ENCODE results near the gene DUSP7. TPM values are rescaled to one million over a fixed set of nuclear protein-coding genes. Genes with fewer than 3 reads are reported as not detected.

Gene DUSP7
- total RNA-seq, 1 experiment from 2014 or later = 9.9 TPM

- POLR2A ChIA-PET = no interaction called here
- CTCF ChIA-PET = no interaction called here
- H3K9me3 ChIP-seq = no peaks in the 10 kb centered on the region
- H3K36me3 ChIP-seq (ENCODE audit: control insufficient read depth, insufficient read depth, low read length) = no peaks in the 10 kb centered on the region
- Mint-ChIP-seq H3K27ac (ENCODE audit: unreplicated experiment) (no peak overlapping the region), H3K36me3 (ENCODE audit: insufficient read depth, unreplicated experiment) (no peaks in the 10 kb centered on the region), H3K9me3 (ENCODE audit: unreplicated experiment) (no peaks in the 10 kb centered on the region), H3K4me3 (ENCODE audit: unreplicated experiment) (no peak overlapping the region), H3K27me3 (ENCODE audit: insufficient read depth, unreplicated experiment) (no peaks in the 10 kb centered on the region), H3K4me1 (ENCODE audit: low read depth, unreplicated experiment) (no peaks in the 10 kb centered on the region)
- intact Hi-C loops (cut with micrococcal nuclease; ENCODE audit: unreplicated experiment) = no loop called here
- no peaks in the 10 kb centered on the region for H3K4me1 ChIP-seq
- BruUV-seq (replicated peaks) = no TSS peak
- DNase-seq = no peak
- no peaks in the 10 kb centered on the region for H3K27me3 ChIP-seq (replicated peaks; ENCODE audit: control insufficient read depth, insufficient read depth, low read length)
- TF ChIP-seq, protein P1, sequence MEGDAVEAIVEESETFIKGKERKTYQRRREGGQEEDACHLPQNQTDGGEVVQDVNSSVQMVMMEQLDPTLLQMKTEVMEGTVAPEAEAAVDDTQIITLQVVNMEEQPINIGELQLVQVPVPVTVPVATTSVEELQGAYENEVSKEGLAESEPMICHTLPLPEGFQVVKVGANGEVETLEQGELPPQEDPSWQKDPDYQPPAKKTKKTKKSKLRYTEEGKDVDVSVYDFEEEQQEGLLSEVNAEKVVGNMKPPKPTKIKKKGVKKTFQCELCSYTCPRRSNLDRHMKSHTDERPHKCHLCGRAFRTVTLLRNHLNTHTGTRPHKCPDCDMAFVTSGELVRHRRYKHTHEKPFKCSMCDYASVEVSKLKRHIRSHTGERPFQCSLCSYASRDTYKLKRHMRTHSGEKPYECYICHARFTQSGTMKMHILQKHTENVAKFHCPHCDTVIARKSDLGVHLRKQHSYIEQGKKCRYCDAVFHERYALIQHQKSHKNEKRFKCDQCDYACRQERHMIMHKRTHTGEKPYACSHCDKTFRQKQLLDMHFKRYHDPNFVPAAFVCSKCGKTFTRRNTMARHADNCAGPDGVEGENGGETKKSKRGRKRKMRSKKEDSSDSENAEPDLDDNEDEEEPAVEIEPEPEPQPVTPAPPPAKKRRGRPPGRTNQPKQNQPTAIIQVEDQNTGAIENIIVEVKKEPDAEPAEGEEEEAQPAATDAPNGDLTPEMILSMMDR (IDR thresholded peaks at IDR 0.05; ENCODE audit: insufficient read depth in 1 of 2, low read depth in 1 of 2, low read length in 1 of 2, severe bottlenecking in 1 of 2, unreplicated experiment in 1 of 2) = no peak
- H3K4me3 ChIP-seq (ENCODE audit: low read depth, low read length) = no peak overlapping the region
Measured at GRCh38 chr3:52020796-52021195, 35.6 kb downstream of the DUSP7 start.

- H3K36me3 ChIP-seq (ENCODE audit: control insufficient read depth, insufficient read depth, low read length) = no peaks in the 10 kb centered on the region
- TF ChIP-seq, protein P1 (IDR thresholded peaks at IDR 0.05; ENCODE audit: insufficient read depth in 1 of 2, low read depth in 1 of 2, low read length in 1 of 2, severe bottlenecking in 1 of 2, unreplicated experiment in 1 of 2) = no peak
- H3K4me3 ChIP-seq (ENCODE audit: low read depth, low read length) = no peak overlapping the region
- no peaks in the 10 kb centered on the region for H3K36me3 Mint-ChIP-seq (ENCODE audit: insufficient read depth, unreplicated experiment)
- intact Hi-C loops (cut with micrococcal nuclease; ENCODE audit: unreplicated experiment) = no loop called here
- H3K27me3 Mint-ChIP-seq (ENCODE audit: insufficient read depth, unreplicated experiment) = no peaks in the 10 kb centered on the region
- no peak overlapping the region for H3K4me3 Mint-ChIP-seq (ENCODE audit: unreplicated experiment)
- DNase-seq = no peak
- POLR2A ChIA-PET = no interaction called here
- no peak overlapping the region for H3K27ac Mint-ChIP-seq (ENCODE audit: unreplicated experiment)
- no peaks in the 10 kb centered on the region for H3K4me1 Mint-ChIP-seq (ENCODE audit: low read depth, unreplicated experiment)
- CTCF ChIA-PET = no interaction called here
- H3K9me3 Mint-ChIP-seq (ENCODE audit: unreplicated experiment) = no peaks in the 10 kb centered on the region
- no peaks in the 10 kb centered on the region for H3K4me1 ChIP-seq
- no peaks in the 10 kb centered on the region for H3K27me3 ChIP-seq (replicated peaks; ENCODE audit: control insufficient read depth, insufficient read depth, low read length)
- H3K9me3 ChIP-seq = no peaks in the 10 kb centered on the region
- no TSS peak for BruUV-seq (replicated peaks)
Measured at GRCh38 chr3:52019352-52020080, 36.9 kb downstream of the DUSP7 start.

DNA sequence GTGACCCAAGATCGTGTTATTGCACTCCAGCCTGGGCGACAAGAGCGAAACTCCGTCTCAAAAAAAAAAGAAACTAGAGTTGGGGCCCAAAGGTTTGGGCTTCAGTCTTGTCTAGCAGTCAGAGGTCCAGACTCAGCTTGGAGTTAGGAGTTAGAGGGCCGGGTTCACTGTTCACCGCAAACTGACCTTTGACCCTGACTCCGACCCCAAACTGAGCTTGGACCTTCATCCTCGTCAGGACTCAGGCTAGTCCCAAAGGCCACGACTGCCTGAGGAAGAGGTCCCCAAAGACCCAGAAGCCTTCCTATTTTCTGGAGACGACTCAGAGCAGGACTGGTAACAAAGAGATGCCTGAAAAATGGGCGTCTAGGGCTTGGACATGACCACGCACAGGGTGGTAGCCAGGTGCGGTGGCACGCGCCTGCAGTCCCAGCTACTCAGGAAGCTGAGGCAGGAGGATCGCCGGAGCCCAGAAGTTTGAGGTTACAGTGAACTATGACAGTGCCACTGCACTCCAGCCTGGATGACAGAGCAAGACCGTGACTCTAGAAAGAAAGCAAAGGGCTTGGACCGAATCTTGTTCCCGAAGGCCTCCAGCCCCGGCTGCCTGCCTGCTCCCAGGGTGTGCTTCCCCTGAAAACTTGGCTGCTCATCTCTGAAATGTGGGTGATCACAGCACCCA lies 37.9 kb downstream of the DUSP7 start:
- Mint-ChIP-seq H3K36me3 (ENCODE audit: insufficient read depth, unreplicated experiment) (no peaks in the 10 kb centered on the region), H3K4me3 (ENCODE audit: unreplicated experiment) (no peak overlapping the region), H3K9me3 (ENCODE audit: unreplicated experiment) (no peaks in the 10 kb centered on the region), H3K4me1 (ENCODE audit: low read depth, unreplicated experiment) (no peaks in the 10 kb centered on the region), H3K27ac (ENCODE audit: unreplicated experiment) (no peak overlapping the region), H3K27me3 (ENCODE audit: insufficient read depth, unreplicated experiment) (no peaks in the 10 kb centered on the region)
- BruUV-seq (replicated peaks) = no TSS peak
- ChIA-PET CTCF (no interaction called here), POLR2A (no interaction called here)
- no peak overlapping the region for H3K4me3 ChIP-seq (ENCODE audit: low read depth, low read length)
- H3K4me1 ChIP-seq = no peaks in the 10 kb centered on the region
- intact Hi-C loops (cut with micrococcal nuclease; ENCODE audit: unreplicated experiment) = no loop called here
- H3K36me3 ChIP-seq (ENCODE audit: control insufficient read depth, insufficient read depth, low read length) = no peaks in the 10 kb centered on the region
- TF ChIP-seq, protein P1 (IDR thresholded peaks at IDR 0.05; ENCODE audit: insufficient read depth in 1 of 2, low read depth in 1 of 2, low read length in 1 of 2, severe bottlenecking in 1 of 2, unreplicated experiment in 1 of 2) = no peak
- DNase-seq = no peak
- no peaks in the 10 kb centered on the region for H3K27me3 ChIP-seq (replicated peaks; ENCODE audit: control insufficient read depth, insufficient read depth, low read length)
- H3K9me3 ChIP-seq = no peaks in the 10 kb centered on the region
